Mesothelial cell of epicardium (in vitro differentiated cells): Measurements from ENCODE around the gene FGR. TPM values are rescaled to one million over a fixed set of nuclear protein-coding genes. Genes with fewer than 3 reads are reported as not detected.

Source experiments
- DNase-seq, 2 experiments: peaks; one replicate each; pipeline ENCODE4 v3.0.0; 2021; ENCODE audit warnings: low spot score in 2 of 2; ENCODE audit not compliant: unreplicated experiment in 2 of 2
- H3K27ac Mint-ChIP-seq: 2 replicates; pipeline ENCODE4 v1.8.0; 2021; ENCODE audit warnings: mixed read lengths
- H3K27me3 Mint-ChIP-seq: 2 replicates; pipeline ENCODE4 v1.8.0; 2021; ENCODE audit warnings: low read depth, mixed read lengths
- H3K36me3 Mint-ChIP-seq: 2 replicates; pipeline ENCODE4 v1.8.0; 2021; ENCODE audit warnings: mixed read lengths
- H3K4me1 Mint-ChIP-seq: 2 replicates; pipeline ENCODE4 v1.8.0; 2021; ENCODE audit warnings: mixed read lengths
- H3K4me3 Mint-ChIP-seq: 2 replicates; pipeline ENCODE4 v1.8.0; 2021; ENCODE audit warnings: mild to moderate bottlenecking, moderate library complexity, mixed read lengths
- H3K9me3 Mint-ChIP-seq: 2 replicates; pipeline ENCODE4 v1.8.0; 2021; ENCODE audit warnings: mixed read lengths
- CTCF ChIP-seq: fragments of 200-600 bp; sonication (generic); IDR thresholded peaks from one replicate; pipeline ENCODE4 v1.5.0; 2021; ENCODE audit warnings: antibody characterized with exemption; ENCODE audit not compliant: unreplicated experiment
- total RNA-seq: library from RNA; stranded (reverse); gene quantifications from 3 replicates; pipeline ENCODE4 v1.2.1, GENCODE V29; 2021

Gene FGR
- total RNA-seq, 1 donor from 2014 or later, result 0.11 TPM

- Mint-ChIP-seq H3K36me3 (no peaks in the 10 kb centered on the region), H3K4me3 (no peak overlapping the region), H3K4me1 (peaks cover 81% of the 10 kb centered on the region), H3K27me3 (no peaks in the 10 kb centered on the region), H3K27ac (peak overlapping the region; percentile 66), H3K9me3 (no peaks in the 10 kb centered on the region)
- DNase-seq, result no peak
- TF ChIP-seq CTCF, result no peak
Observed at GRCh38 chr1:27567146-27567526, 67.8 kb downstream of the FGR start.

- peak overlapping the region; percentile 9 for H3K4me3 Mint-ChIP-seq
- H3K27me3 Mint-ChIP-seq, result no peaks in the 10 kb centered on the region
- DNase-seq, result no peak
Observed at GRCh38 chr1:27566462-27567145, 68.4 kb downstream of the FGR start.

GRCh38 chr1:27564710-27565649 is 70.0 kb downstream of the FGR start:
- no peaks in the 10 kb centered on the region for H3K36me3 Mint-ChIP-seq
- H3K4me3 Mint-ChIP-seq, result no peak overlapping the region
- peaks cover 83% of the 10 kb centered on the region for H3K4me1 Mint-ChIP-seq
- no peaks in the 10 kb centered on the region for H3K9me3 Mint-ChIP-seq
- no peaks in the 10 kb centered on the region for H3K27me3 Mint-ChIP-seq
- no peak for DNase-seq
- TF ChIP-seq CTCF, result no peak
- H3K27ac Mint-ChIP-seq, result no peak overlapping the region

More at GRCh38 chr1:27566462-27567145, 68.4 kb downstream of the FGR start:
- no peak for TF ChIP-seq CTCF
- H3K27ac Mint-ChIP-seq, result peak overlapping the region; percentile 67
- H3K4me1 Mint-ChIP-seq, result peaks cover 80% of the 10 kb centered on the region
- no peaks in the 10 kb centered on the region for H3K9me3 Mint-ChIP-seq
- no peaks in the 10 kb centered on the region for H3K36me3 Mint-ChIP-seq

GRCh38 chr1:27563591-27564471 is 71.2 kb downstream of the FGR start:
- DNase-seq, result no peak
- peak overlapping the region; percentile 45 for H3K27ac Mint-ChIP-seq
- H3K4me1 Mint-ChIP-seq, result peaks cover 76% of the 10 kb centered on the region
- TF ChIP-seq CTCF, result no peak
- H3K27me3 Mint-ChIP-seq, result no peaks in the 10 kb centered on the region
- no peak overlapping the region for H3K4me3 Mint-ChIP-seq
- no peaks in the 10 kb centered on the region for H3K9me3 Mint-ChIP-seq
- H3K36me3 Mint-ChIP-seq, result no peaks in the 10 kb centered on the region

- TF ChIP-seq CTCF, result no peak
- Mint-ChIP-seq H3K36me3 (no peaks in the 10 kb centered on the region), H3K4me3 (no peak overlapping the region), H3K4me1 (peaks cover 76% of the 10 kb centered on the region), H3K27me3 (no peaks in the 10 kb centered on the region), H3K27ac (no peak overlapping the region), H3K9me3 (no peaks in the 10 kb centered on the region)
- no peak for DNase-seq
Observed at GRCh38 chr1:27563341-27563590, 71.7 kb downstream of the FGR start.
